Measurements from ENCODE around the gene HAPLN3.

The HAPLN3 gene

DNA sequence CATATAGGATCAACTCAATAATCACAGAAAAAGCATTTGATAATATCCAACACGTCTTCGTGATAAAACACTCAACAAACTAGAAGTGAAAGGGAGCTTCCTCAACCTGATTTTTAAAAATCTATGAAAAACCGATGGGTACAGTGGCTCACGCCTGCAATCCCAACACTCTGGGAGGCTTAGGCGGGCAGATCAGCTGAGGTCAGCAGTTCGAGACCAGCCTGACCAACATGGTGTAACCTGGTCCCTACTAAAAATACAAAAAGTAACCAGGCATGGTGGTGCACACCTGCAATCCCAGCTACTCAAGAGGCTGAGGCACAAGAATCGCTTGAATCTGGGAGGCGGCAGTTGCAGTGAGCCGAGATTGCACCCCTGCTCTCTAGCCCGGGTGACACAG lies 20.0 kb upstream of the HAPLN3 start:
- no peaks in the 10 kb centered on the region for H3K36me3 ChIP-seq (ENCODE audit: insufficient read depth, low read length)
- no peak overlapping the region for H3K4me2 ChIP-seq (ENCODE audit: low read depth, low read length, poor library complexity, severe bottlenecking)
- H3K27me3 ChIP-seq (ENCODE audit: insufficient read depth, low read length, poor library complexity, severe bottlenecking): no peaks in the 10 kb centered on the region
- TF ChIP-seq EZH2phosphoT487 (IDR thresholded peaks at IDR 0.05; ENCODE audit: borderline replicate concordance): no peak
- TF ChIP-seq, protein P1, sequence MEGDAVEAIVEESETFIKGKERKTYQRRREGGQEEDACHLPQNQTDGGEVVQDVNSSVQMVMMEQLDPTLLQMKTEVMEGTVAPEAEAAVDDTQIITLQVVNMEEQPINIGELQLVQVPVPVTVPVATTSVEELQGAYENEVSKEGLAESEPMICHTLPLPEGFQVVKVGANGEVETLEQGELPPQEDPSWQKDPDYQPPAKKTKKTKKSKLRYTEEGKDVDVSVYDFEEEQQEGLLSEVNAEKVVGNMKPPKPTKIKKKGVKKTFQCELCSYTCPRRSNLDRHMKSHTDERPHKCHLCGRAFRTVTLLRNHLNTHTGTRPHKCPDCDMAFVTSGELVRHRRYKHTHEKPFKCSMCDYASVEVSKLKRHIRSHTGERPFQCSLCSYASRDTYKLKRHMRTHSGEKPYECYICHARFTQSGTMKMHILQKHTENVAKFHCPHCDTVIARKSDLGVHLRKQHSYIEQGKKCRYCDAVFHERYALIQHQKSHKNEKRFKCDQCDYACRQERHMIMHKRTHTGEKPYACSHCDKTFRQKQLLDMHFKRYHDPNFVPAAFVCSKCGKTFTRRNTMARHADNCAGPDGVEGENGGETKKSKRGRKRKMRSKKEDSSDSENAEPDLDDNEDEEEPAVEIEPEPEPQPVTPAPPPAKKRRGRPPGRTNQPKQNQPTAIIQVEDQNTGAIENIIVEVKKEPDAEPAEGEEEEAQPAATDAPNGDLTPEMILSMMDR (conservative IDR thresholded peaks at IDR 0.05; ENCODE audit: low read length): no peak
- H3K4me1 ChIP-seq (ENCODE audit: insufficient read depth, low read length, poor library complexity, severe bottlenecking): peaks cover 31% of the 10 kb centered on the region
- H3F3A ChIP-seq (ENCODE audit: low read depth): no peaks in the 10 kb centered on the region
- H3K9me3 ChIP-seq (ENCODE audit: insufficient read depth, low read depth, low read length): no peaks in the 10 kb centered on the region
- H3K79me2 ChIP-seq (ENCODE audit: insufficient read depth, low read length): peaks cover 27% of the 10 kb centered on the region
- H2AFZ ChIP-seq (ENCODE audit: low read length): no peak overlapping the region
- no peaks in the 10 kb centered on the region for H3K9me2 ChIP-seq (replicated peaks; ENCODE audit: low read depth, low read length)
- H4K20me1 ChIP-seq (ENCODE audit: insufficient read depth, low read length, poor library complexity, severe bottlenecking): peaks cover 10% of the 10 kb centered on the region
- no peak overlapping the region for H3K4me3 ChIP-seq (ENCODE audit: low read length, poor library complexity, severe bottlenecking)
- H3K9ac ChIP-seq (ENCODE audit: low read depth, low read length, poor library complexity, severe bottlenecking): no peak overlapping the region

DNA sequence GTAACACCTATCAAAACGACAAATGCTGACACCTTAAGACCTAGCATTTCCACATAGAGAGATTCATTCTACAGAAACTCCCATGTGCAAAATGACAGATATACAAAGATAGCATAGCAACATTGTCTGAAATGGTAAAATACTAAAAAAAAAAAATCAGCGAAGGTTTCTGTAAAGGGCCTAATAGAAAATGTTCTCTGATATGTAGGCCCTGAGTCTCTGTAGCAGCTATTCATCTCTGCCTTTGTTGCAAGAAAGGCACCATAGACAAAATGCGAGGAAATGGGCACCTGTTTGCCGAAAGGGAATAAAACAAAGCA lies 18.5 kb upstream of the HAPLN3 start:
- Histone ChIP-seq H3K27me3 (ENCODE audit: insufficient read depth, low read length, poor library complexity, severe bottlenecking) (no peaks in the 10 kb centered on the region), H3K4me1 (ENCODE audit: insufficient read depth, low read length, poor library complexity, severe bottlenecking) (peaks cover 40% of the 10 kb centered on the region), H3F3A (ENCODE audit: low read depth) (no peaks in the 10 kb centered on the region), H4K20me1 (ENCODE audit: insufficient read depth, low read length, poor library complexity, severe bottlenecking) (peaks cover 12% of the 10 kb centered on the region), H3K9ac (ENCODE audit: low read depth, low read length, poor library complexity, severe bottlenecking) (peak overlapping the region; percentile 94), H3K9me3 (ENCODE audit: insufficient read depth, low read depth, low read length) (no peaks in the 10 kb centered on the region), H3K36me3 (ENCODE audit: insufficient read depth, low read length) (no peaks in the 10 kb centered on the region), H2AFZ (ENCODE audit: low read length) (peak overlapping the region; percentile 90; the same call in 1 of the 2 replicates), H3K9me2 (replicated peaks; ENCODE audit: low read depth, low read length) (no peaks in the 10 kb centered on the region), H3K4me2 (ENCODE audit: low read depth, low read length, poor library complexity, severe bottlenecking) (peak overlapping the region; percentile 99), H3K79me2 (ENCODE audit: insufficient read depth, low read length) (peaks cover 41% of the 10 kb centered on the region), H3K4me3 (ENCODE audit: low read length, poor library complexity, severe bottlenecking) (peak overlapping the region; percentile 81)
- no peak for TF ChIP-seq EZH2phosphoT487 (IDR thresholded peaks at IDR 0.05; ENCODE audit: borderline replicate concordance)
- TF ChIP-seq, protein P1 (conservative IDR thresholded peaks at IDR 0.05; ENCODE audit: low read length): no peak

DNA sequence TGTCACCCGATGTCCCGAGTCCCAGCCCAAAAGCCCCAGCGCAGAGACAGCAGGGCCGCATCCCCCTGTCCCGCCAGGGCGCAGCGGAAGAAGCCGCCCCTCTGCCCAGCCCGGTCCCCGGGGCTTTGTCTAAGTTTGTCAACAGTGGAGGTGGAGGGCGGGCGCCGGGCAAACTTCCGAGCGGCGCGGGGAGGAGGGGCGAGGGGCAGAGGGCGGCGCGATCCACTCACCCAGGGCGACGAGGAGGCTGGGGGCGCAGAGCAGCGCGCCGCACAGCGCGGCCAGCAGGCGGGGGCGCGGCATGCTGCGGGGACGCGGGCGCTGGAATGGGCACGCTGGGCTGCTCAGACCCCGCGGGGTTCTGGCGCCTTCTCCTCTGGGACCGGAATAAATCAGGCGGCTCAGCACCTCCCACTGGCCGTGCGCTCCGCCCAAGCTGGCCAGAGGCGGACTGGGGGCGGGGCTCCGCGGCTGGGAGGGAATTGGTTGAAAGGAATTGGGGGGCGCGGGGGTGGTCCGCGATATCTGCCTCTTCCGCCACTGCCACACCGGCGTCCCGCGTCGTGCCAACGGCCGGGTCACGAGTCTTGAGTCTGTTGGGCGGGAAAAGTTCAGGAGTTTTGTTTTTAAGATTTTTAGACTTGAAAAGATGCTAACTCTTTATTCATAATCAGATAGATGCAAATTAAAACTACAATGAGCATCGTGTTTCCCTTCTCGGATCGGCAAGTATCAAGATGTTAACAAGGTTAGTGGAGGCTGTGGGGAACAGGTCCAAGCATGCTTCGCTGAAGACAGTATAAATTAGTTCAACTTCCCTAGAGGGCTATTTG lies 17.9 kb upstream of the HAPLN3 start, which contains the start of gene MFGE8:
MFGE8 (minus strand) TSS at position 363 of the 833 bp plus-strand sequence; CDS start at position 303, 60 bp downstream.
- Histone ChIP-seq H3F3A (ENCODE audit: low read depth) (no peaks in the 10 kb centered on the region), H3K4me1 (ENCODE audit: insufficient read depth, low read length, poor library complexity, severe bottlenecking) (peaks cover 40% of the 10 kb centered on the region), H3K4me3 (ENCODE audit: low read length, poor library complexity, severe bottlenecking) (peak within 1 kb of the TSS; percentile 81), H3K79me2 (ENCODE audit: insufficient read depth, low read length) (peaks cover 46% of the 10 kb centered on the region), H3K4me2 (ENCODE audit: low read depth, low read length, poor library complexity, severe bottlenecking) (peak within 1 kb of the TSS; percentile 99), H3K9me3 (ENCODE audit: insufficient read depth, low read depth, low read length) (no peaks in the 10 kb centered on the region), H2AFZ (ENCODE audit: low read length) (peak within 1 kb of the TSS; percentile 90), H3K36me3 (ENCODE audit: insufficient read depth, low read length) (no peaks in the 10 kb centered on the region), H4K20me1 (ENCODE audit: insufficient read depth, low read length, poor library complexity, severe bottlenecking) (peaks cover 14% of the 10 kb centered on the region), H3K27me3 (ENCODE audit: insufficient read depth, low read length, poor library complexity, severe bottlenecking) (no peaks in the 10 kb centered on the region), H3K9ac (ENCODE audit: low read depth, low read length, poor library complexity, severe bottlenecking) (peak within 1 kb of the TSS; percentile 94), H3K9me2 (replicated peaks; ENCODE audit: low read depth, low read length) (no peaks in the 10 kb centered on the region)
- TF ChIP-seq, protein P1 (conservative IDR thresholded peaks at IDR 0.05; ENCODE audit: low read length): no peak
- no peak for TF ChIP-seq EZH2phosphoT487 (IDR thresholded peaks at IDR 0.05; ENCODE audit: borderline replicate concordance)
